COLO829 (cell line): ENCODE results near the gene MROH7.

Experiments used
- DNase-seq: peaks from one replicate; pipeline ENCODE4 v3.0.0; 2012; ENCODE audit warnings: low spot score

MROH7 gene

DNA sequence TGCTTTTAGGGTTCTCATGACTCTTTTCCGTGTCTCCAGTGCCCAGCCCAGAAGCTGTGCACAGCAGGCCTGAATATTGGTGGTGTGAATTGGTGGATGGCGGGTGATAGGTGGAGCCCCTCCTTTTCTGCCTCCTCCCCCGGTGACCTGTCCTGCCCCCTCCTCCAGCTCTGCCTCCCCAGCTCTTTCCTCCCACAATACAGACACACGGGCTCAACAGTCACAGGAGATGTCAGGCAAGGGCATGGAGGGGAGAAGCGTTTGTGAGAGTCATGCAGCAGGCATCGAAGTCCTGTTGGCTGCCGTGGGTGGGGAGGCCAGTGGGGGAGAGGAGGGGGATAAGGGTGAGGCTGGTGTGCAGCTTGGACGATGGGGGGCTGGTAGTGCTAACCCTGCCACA is 56.8 kb downstream of the MROH7 start:
- no peak for DNase-seq

- DNase-seq: no peak
Observed at GRCh38 chr1:54699936-54700525, 58.4 kb downstream of the MROH7 start.

DNA sequence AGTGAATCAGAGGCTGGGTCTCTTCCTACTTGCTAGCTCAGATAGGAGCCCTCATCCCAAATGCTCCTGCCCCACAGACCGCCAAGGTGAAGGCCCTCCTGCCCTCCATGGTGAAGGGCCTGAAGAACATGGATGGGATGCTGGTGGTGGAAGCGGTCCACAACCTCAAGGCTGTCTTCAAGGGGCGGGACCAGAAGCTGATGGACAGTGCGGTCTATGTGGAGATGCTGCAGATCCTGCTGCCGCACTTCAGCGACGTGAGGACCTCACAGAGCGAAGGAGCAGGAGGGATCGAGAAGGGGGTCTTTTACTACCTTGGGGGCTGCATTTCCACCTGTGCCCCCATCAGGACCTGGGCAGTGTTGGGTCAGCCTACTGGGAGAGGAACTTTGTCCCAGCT is 59.5 kb downstream of the MROH7 start:
- no peak for DNase-seq

DNA sequence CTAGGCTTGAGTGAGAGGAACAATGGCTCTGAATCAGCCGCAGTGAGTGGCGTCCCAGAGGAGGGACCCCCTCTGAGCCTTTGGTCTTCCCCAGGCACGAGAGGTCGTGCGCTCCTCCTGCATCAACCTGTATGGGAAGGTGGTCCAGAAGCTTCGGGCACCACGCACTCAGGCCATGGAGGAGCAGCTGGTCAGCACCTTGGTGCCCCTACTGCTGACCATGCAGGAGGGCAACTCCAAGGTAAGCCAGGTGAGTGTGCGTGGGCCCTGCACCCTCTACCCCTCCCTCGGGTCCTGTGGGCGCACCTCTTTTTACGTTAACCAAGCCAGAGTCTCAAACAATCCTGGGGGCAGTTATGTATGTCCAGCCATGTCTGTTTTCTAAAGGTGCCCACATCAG is 60.4 kb downstream of the MROH7 start:
- no peak for DNase-seq

DNA sequence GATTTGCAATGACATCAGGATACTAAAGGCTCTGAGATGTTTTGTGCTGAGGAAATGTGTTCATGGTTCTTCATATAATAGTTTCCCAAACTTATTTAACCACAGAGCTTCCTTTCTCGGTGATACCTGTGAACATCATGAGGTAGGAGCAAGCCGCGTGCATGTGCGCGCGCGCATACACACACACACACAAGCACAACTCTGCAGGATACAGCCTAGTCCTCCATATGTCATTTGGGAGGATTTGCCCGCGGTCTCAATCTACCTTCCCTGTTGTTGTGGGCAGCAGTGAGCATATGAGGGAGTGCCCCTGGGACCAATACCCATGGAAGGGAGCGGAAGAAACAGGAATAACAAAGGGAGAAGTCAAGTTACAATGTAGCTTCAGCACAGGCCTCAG is 61.9 kb downstream of the MROH7 start:
- DNase-seq: no peak

- no peak for DNase-seq
Observed at GRCh38 chr1:54705153-54705552, 63.6 kb downstream of the MROH7 start.

- DNase-seq: no peak
Observed at GRCh38 chr1:54706419-54706818, 64.8 kb downstream of the MROH7 start.

- DNase-seq: no peak
Observed at GRCh38 chr1:54708385-54708784, 66.8 kb downstream of the MROH7 start.

DNA sequence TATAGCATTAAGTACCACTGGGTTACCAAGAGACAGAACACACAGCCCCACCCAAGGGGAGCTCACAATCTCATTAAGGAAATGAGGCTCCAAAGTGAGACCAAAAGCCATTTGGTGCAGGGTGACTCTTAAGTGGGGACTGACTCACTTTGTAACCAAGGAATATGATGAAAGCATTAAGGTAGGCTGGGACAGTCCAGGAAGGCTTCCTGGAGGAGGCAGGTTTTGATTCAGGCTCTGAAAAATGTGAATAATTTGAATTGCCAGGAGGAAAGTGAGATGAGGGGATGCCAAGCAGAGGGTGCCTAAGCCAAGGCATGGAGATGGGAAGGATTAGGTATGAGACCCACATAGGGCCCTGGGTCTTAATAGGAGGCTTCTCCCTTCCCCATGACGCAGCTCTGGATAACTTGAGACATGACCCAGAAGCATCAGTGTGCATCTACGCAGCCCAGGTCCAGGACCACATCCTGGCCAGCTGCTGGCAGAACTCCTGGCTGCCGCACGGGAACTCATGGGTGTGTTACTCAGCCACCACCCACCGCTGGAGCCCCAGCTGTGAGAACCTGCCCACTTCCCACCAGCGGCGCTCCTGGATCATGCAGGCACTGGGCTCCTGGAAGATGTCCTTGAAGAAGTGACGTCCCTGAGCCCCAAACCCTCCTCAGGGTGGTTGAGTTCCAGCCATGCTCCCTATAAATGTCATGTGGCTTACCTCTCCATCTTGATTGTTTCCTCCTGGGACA is 68.1 kb downstream of the MROH7 start:
- DNase-seq: no peak

DNA sequence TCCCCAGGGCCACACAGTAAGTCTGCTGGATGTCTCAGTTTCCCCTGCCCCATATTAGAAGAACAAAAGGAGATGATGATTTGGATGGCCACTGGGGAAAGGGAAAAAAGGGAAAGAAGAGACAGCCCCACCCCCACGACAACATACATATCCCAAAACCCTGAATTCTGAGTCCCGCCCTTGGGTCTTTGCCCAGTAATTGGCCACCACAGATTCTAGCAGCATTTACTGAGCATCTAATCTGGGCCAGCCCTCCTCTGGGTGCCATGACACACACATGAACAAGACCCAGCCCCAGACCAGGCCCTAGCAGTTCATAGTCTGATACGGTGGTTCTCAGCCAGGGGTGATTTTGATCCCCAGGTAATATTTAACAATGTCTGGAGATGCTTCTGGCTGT is 68.8 kb downstream of the MROH7 start:
- no peak for DNase-seq

- DNase-seq: no peak
Observed at GRCh38 chr1:54710841-54711240, 69.3 kb downstream of the MROH7 start.

- DNase-seq: no peak
Observed at GRCh38 chr1:54711536-54711935, 70.0 kb downstream of the MROH7 start.

GRCh38 chr1:54714881-54715492 is 73.4 kb downstream of the MROH7 start:
- DNase-seq: no peak

- DNase-seq: peak; percentile 73
Observed at GRCh38 chr1:54715493-54716298, 74.1 kb downstream of the MROH7 start, which contains the start of gene TTC4. Gene TTC4 (plus strand): TSS chr1:54715861. CDS start chr1:54715909, 48 bp downstream.

DNA sequence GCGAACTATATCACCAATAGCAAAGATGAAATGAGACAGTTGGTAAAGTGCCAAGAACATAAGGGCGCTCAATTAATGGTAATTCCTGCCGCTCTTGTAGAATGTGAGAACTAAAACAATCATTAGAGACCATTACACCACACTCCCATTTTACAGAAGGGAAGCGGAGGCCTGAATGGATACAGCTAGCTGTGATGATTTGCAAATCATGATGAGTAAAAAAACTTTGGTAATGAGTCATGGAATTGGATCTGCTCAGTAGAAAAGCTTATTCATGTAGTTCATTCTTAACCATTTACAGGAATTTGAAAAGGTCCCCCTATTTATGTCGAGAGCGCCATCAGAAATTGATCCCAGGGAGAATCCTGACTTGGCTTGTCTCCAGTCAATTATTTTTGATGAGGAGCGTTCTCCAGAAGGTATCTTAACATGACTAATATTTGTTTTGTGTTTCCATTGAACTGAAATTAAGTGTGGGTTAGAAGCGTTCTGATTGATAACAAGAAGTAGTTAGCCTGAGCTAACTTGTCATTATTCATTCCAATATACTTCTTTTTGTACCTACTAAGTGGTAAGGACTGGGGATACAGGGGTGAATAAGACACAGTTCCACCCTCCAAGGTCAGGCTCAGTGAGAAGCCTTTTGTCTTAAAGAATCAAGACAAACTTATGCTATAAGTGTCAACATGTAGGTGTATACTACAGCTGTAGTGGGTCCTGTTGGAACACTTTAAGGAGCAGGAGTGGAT is 74.9 kb downstream of the MROH7 start:
- DNase-seq: peak; percentile 23

DNA sequence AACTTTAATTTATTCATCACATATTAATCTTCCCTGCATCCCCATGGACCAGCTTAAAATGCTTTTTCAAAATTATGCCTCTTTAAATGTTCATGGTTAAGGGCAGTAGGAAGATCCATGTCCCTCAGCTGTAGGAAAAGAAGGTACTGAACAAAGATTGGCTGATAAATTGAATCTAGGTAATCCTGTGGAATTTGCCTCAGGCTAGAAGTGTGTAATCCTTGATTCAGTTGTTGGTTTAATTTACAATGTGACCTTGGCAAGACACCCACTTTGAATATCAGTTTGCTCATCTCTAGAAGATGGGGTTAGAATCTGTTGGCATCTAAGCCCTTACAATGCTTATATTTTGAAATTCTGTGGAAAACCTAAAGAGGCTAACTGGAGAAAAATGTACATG is 80.1 kb downstream of the MROH7 start:
- DNase-seq: no peak

- DNase-seq: no peak
Observed at GRCh38 chr1:54723985-54724384, 82.4 kb downstream of the MROH7 start.

- no peak for DNase-seq
Observed at GRCh38 chr1:54724771-54725170, 83.2 kb downstream of the MROH7 start.

DNA sequence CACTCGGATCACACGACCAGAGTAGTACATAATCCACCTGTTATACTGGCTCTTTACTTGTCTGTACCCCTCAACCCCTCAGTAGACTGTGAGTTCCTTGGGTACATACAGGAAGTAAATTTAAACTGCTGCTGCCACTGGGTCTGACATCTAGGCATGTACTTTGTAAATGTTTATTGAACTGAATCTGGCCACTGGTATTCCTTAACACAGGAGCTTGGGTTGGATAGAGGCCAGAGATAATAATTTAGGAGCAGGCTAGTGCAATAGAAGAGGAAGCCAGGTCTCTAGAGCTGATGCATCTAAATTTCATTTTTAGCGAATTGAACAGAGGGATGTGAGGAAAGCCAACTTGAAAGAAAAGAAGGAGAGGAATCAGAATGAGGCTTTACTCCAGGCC is 86.4 kb downstream of the MROH7 start:
- DNase-seq: no peak

DNA sequence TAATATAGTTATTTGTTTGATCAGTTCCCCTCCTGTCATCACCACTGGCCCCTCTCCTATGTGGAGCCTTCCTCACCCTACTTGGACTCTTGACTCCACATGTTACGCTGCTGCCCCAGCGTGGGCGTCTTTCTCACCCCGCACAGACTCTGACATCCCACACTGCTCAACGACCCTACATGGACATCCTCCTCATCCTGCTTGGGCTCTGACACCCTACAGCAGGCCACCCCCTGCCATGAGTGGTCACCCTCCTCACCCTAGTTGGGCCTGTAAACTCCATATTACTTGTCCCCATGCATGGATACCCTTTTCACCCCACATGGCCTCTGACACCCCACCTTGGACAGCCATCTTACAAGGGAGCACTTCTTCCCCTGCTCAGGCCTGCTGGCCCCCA is 95.1 kb downstream of the MROH7 start:
- DNase-seq: no peak

- no peak for DNase-seq
Observed at GRCh38 chr1:54738244-54738643, 96.7 kb downstream of the MROH7 start.

DNA sequence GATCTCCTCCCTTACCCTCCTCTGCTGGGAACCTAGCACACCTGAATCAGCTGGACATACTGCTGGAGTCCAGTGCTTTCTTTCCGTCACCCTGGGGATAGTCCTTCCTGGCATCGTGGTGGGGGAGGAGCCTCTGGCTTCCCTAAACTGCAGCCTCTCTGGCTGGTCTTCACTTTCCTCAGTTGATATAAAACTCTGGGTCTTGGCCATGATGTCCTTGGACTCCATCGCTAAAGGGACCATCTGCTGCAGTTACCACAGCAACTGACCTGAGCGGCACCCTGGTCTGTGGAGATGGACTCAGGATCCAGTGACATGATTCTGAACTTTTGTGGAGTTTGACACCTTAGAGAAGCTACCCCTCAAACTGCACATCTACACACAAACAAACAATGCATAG is 99.9 kb downstream of the MROH7 start:
- no peak for DNase-seq
